GM21360 (cell line): ENCODE data around the gene PSMC1.

ENCODE experiments used
- ATAC-seq: cut with Tn5 transposase; IDR thresholded peaks from one replicate; pipeline ENCODE4 v1.9.1; 2021; ENCODE audit warnings: mild to moderate bottlenecking, moderate library complexity; ENCODE audit not compliant: unreplicated experiment

The PSMC1 gene

GRCh38 chr14:90301122-90301521, 44.8 kb downstream of the PSMC1 start:
- no peak for ATAC-seq

- ATAC-seq, result no peak
Observed at GRCh38 chr14:90301668-90302090, 45.3 kb downstream of the PSMC1 start.

- no peak for ATAC-seq
Observed at GRCh38 chr14:90302529-90303303, 46.4 kb downstream of the PSMC1 start.

GRCh38 chr14:90303473-90303872, 47.1 kb downstream of the PSMC1 start:
- ATAC-seq, result no peak

- ATAC-seq, result no peak
Observed at GRCh38 chr14:90304502-90304901, 48.1 kb downstream of the PSMC1 start.

- no peak for ATAC-seq
Observed at GRCh38 chr14:90305176-90305601, 48.8 kb downstream of the PSMC1 start.

- no peak for ATAC-seq
Observed at GRCh38 chr14:90308561-90308960, 52.2 kb downstream of the PSMC1 start.

GRCh38 chr14:90317286-90317685, 60.9 kb downstream of the PSMC1 start:
- no peak for ATAC-seq

- no peak for ATAC-seq
Observed at GRCh38 chr14:90318016-90318415, 61.7 kb downstream of the PSMC1 start.

GRCh38 chr14:90319173-90319572, 62.8 kb downstream of the PSMC1 start:
- ATAC-seq, result no peak

GRCh38 chr14:90319634-90320541, 63.5 kb downstream of the PSMC1 start:
- no peak for ATAC-seq

GRCh38 chr14:90321891-90322290, 65.5 kb downstream of the PSMC1 start:
- ATAC-seq, result no peak
